Dedifferentiated amniotic fluid mesenchymal stem cell (primary cell): ENCODE measurements around the gene OR56B4.
"Not testable (repeated sequence)": the region's sequence is repeated elsewhere in the genome, so short reads cannot be mapped to it uniquely, and the experiment has no call there.

Experiments
- DNase-seq: peaks from one replicate; pipeline ENCODE4 v3.0.0-alpha.2; 2016; ENCODE audit errors: extremely low spot score

OR56B4 gene, protein sequence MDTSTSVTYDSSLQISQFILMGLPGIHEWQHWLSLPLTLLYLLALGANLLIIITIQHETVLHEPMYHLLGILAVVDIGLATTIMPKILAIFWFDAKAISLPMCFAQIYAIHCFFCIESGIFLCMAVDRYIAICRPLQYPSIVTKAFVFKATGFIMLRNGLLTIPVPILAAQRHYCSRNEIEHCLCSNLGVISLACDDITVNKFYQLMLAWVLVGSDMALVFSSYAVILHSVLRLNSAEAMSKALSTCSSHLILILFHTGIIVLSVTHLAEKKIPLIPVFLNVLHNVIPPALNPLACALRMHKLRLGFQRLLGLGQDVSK

DNA sequence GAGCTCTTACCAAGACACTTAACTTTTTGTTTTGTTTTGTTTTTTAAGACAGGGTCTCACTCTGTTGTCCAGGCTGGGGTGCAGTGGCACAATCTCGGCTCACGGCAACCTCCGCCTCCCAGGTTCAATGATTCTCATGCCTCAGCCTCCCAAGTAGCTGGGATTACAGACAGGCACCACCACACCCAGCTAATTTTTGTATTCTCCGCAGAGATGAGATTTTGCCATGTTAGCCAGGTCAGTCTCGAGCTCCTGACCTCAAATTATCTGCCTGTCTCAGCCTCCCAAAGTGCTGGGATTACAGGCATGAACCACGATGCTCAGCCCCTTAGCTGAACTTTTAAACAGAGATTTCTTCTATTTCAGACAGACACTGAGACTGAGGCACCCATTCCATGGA, at the start of gene OR56B4:
TSS of gene OR56B4 (plus strand) at position 301 of the 400 bp plus-strand sequence. CDS start at position 396, 95 bp downstream.
- not testable (repeated sequence) for DNase-seq

DNA sequence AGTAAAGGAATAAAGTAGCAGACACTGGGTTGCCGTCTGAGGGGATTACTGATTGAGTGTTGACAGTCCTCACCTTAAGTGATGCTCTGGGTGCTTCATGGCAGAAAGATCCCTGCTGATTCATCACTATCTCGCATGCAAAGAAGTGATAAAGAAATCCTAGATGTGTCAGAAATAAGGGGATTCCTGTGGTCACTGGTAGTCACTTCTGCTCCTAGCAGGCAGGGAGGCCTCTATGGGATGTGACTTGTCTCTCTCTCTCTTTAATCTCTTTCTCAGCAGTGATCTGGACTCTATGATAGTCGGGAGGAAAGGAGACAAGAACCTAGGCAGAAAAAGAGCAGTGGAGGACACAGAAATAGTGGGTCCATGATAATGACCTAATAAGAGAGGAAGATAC, 46.0 kb upstream of the OR56B4 start:
- no peak for DNase-seq

DNA sequence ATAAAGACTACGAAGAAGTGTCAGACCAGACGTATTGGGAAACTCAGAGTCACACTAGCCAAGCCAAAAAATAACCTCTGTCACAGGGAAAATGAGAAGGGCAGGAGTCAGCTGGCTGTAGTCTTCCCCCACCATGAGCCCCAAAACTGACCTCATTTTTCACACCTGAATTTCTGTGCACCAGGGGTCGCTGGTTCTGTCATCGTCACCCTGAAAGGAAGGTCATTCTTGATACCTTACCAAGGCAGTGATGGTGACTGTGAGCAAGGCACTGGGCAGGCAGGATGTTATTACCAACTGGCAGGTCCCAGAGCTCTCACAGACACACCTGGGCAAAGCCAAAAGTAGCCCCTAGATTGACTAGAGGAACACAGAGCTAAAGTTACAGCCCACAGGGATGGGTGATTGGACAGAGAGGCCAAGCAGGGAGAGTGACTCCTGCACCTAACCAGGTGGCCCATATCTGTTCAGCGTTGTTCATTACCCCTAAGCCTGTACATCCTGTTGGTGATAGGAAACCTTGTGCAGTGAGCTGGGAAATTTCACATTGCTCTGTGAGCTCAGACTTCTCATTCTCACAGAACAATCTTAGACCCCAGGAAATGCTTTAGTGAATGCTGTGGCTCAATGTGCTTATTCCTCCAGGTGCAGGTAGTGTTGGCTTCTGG, 44.7 kb upstream of the OR56B4 start:
- DNase-seq, result no peak

DNA sequence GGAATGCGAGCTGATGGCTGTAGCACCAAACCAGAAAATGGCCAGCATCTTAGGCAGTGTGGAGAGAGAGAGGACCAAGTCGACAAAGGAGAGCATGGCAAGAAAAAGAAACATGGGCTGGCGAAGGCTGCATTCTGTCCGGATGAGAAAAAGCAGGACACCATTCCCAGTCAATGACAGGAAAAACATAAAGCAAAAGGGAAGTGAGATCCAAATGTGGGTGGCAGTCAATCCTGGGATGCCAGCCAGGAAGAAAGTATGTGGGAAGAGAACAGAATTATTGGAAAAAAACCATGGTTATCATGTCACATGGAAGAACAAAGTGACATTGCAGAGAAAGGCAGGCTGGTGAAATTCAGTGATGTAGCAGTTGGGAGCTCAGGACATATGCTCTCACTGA, 40.0 kb upstream of the OR56B4 start:
- no peak for DNase-seq

DNA sequence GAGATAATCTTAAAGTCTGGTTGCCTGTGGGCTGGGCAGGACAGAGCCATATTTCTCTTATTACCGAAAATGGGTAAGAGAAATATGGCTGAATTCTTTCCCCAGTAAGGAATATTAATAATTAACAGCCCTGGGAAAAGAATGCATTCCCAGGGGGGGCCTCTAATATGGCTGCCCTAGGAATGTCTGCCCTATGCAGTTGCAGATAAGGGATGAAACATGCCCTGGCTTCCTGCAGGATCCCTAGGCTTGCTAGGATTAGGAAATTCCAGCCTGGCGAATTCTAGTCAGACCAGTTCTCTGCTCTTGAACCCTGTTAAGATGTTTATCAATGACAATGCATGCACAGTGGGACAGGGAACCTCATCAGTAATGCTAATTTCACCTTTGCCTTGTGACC, 31.0 kb upstream of the OR56B4 start:
- not testable (repeated sequence) for DNase-seq

DNA sequence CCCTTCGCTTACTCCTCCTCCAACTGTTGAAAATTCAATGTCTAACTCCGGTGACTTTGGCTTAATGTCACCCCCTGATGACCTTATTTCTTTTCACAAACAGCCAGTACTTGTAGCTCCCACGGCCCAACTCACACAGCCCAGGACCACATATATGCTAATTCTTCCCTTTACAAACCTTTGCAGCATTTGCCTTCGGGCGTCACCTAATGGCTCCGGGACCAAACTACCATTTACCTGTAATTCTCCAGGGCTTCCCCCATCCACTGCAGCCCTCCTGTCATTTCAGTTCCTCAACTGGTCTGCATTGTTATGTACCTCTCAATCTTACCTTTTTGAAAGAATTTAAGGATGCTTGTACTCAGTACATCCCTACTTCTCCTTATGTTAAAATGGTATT, 29.8 kb upstream of the OR56B4 start:
- DNase-seq, result no peak

DNA sequence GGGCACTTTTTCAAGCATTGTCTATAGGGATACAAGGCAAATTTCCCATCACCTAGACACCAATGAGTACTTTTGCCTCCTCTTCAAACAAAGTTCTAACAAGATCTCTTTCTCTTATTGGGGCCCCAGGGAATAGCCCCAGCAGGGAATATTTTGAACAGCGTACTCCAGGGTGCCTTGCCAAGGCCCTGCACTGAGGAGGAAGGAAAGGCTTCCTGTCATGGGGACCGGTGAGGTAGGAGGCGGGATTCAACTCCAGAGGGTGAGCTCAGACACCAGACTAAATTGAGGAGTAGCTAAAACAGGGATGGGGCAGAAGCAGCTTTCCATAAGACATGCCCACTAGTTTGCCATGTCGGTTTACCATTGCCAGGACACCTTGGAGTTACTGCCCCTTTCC, 28.0 kb upstream of the OR56B4 start:
- DNase-seq, result no peak

DNA sequence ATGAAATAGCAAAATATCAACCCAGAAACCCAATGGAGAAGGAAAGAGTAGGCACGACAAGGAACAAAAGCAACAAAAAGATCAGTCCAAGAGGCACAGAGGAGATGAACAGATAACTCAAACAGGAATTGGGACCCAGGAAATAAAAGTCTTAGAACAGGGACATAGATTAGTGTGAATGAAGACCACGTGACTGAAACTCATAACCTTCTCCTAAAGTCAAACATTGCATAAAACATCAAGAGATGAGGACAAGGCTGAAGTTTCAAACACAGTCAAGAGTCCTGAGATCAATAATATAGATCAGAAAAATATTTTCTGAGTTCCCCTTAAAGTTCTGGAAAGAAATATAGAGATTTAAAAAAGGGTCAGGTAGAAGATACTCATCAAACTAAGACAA, 24.4 kb upstream of the OR56B4 start:
- DNase-seq, result no peak

DNA sequence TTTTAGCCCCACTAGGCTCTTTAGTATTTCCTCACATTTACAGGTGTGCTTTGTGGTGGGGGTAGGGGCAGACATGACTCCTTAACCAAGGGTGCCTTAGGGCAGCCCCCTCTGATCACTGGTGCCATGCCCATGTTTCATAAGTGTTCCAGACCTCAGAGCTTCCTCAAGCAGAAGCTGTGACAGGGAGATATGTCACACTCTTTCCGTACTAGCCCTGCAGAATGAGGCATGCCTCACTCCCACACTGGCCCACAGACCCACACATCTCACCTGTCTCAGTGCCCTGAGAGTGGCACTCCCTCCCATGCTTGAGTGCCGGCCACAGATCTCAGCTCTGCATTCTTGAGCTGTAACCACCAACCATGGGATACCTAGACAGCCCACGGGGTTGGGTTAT, 22.9 kb upstream of the OR56B4 start:
- no peak for DNase-seq

DNA sequence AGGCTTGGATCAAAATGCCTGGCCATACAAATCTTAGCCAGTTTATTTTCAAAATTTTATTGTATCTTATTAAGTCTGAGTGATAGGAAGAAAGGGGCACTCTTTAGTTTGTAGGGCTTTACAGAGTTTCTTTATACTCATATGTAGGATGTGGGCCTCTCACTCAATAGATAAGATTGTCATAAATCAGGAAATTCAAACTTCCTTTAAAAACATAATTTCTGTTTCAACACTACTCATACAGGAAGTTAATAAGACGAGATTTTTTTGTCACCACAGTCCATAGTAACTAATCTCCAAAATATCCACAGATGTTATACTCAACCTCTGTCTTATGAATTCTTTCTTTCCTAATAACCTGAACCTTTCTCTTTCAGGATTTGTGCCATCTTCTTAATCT, 13.3 kb upstream of the OR56B4 start:
- DNase-seq, result no peak

DNA sequence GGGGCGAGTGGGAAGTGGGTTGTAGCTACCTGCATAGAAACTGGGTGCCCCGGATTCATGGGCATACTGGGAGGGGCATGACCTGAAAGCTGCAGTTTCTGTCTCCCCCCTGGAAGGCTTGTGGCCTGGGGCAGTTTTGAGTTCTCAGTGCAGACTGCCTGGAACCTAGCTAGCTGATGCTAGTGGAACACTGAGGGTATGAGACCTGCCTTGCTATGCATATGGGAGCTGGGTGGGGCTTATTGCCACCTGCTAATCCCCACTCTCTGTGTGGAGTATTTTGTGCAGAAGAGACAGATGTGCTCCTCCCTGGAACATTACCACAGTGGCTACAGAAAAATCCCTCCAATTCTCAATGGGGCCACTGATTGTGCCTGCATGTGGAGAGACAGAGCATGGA, 11.7 kb upstream of the OR56B4 start:
- no peak for DNase-seq

DNA sequence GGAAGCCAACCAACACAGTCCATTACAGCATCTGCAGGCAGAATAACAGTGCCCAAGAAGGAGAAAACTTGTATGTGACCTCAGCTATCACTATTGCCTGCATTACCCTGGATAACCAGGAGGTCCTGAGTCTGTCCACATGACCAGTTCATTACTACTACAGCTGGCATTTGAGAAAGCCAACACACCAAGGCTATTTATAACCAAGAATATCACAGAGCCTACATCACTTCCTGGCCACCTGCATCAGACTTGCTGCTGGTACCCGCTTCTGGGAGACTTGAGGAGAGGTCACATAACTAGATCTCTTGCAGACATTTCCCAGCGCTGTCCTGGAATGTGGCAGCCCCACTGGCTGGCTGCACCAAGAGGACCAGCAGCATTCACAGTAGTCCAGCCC, 11.1 kb upstream of the OR56B4 start:
- no peak for DNase-seq

DNA sequence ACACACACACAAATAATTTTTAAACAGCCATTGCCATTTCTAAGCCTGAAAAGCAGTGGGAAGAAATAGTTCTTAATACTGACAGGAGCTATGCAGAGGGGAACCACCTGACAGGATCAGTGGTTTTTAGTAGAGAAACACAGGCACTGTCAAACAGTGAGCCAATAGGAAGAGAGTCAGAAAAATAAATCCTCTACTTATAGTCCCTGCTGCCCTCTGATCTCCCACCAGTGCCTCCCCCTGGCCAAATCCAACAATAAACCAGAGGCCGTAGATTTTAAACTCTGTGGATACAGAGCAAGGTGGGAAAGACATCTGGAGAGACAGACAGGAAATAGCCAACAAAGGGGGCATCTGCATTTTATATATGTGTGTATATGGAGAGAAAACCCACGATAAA, 7.9 kb upstream of the OR56B4 start:
- DNase-seq, result no peak

DNA sequence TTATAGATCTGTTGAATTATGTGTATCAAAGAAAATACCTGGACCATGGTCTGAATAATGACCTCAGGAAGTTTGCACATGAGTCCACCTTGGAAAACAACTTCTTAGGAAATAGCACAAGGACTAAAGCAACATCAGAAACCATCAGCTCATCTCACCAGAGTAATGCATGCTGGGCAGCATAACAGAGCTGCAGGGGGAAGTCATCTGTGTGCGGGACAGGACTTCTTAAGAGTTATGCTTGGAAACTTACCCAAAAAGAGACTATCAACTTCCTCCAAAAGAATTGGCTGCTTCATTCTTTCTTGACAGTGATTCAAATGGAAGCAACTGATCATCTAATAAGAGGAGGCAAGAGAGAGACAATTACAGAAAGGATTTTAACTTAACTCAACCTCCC, 2.5 kb downstream of the OR56B4 start:
- DNase-seq, result no peak

DNA sequence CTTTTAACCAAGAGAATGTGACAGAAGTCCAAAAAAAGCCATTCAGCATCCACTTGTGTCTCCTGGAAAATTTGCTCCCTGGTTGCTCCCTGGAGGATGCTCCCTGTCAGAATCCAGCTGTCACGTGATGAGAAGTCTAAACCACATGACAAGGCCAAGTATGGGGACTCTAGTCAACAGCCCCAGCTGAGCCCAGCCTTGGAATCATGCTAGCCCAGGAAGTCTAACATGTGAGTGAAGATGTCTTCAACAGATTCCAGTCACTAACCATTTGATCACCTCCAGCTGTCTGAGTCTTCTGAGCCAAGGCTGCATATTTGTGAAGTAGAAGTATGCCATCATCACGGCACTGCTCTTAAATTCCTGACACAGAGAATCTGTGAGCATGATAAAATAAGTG, 4.2 kb downstream of the OR56B4 start:
- no peak for DNase-seq

DNA sequence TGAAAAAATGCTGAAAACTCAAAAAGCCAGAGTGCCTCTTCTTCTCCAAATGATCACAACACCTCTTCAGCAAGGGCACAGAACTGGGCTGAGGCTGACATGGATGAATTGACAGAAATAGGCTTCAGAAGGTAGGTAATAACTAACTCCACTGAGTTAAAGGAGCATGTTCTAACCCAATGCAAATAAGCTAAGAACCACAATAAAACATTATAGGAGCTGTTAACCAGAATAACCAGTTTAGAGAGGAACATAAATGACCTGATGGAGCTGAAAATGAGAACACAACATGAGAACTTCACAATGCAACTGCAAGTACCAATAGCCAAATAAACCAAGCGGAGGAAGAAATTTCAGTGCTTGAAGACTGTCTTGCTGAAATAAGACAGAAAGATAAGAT, 9.2 kb downstream of the OR56B4 start:
- no peak for DNase-seq

DNA sequence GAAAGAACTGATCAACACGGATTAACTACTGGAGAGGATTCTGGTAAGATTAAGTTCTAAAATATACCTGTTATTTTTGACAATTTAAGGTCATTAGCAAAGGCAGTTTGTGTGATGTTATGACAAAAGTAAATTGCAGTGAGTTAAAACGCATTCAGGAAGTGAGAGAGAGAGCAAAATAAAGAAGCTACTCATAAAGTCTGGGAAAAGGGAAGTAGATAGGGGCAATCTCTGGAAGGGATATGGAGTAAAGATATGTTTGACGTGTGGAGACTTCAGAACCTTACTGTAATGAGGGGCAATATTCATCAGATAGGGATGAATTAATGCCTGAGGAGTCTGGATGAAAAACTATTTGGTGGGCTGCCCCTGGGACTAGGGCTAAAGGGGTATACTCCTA, 16.8 kb downstream of the OR56B4 start:
- no peak for DNase-seq

DNA sequence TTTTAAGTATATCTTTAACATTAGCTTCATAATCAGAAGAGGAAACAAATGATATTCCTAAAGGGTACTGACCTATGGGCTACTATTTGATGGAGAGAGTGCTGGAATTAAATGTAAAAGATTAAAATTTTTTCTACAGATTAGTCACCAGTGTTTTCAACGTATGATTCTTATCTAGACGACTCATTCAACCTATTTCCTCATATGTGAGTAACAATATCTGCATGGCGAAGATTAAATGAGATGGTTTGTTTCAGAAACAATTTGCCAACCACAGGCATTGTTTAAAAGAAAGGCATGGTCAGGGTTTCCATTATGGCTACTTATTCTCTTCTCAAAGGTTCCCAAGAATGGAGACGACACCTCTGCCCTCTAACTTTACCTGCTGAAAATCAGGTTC, 20.4 kb downstream of the OR56B4 start:
- no peak for DNase-seq

DNA sequence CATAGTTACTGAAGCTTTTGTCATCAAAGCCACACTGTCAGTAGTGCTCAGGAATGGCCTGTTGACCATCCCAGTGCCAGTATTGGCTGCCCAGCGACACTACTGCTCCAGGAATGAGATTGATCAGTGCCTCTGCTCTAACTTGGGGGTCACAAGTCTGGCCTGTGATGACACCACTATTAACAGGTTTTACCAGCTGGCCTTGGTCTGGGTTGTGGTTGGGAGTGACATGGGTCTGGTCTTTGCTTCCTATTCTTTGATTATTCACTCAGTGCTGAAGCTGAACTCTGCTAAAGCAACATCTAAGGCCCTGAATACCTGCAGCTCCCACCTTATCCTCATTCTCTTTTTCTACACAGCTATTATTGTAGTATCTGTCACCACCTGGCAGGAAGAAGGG, 21.5 kb downstream of the OR56B4 start:
- no peak for DNase-seq

DNA sequence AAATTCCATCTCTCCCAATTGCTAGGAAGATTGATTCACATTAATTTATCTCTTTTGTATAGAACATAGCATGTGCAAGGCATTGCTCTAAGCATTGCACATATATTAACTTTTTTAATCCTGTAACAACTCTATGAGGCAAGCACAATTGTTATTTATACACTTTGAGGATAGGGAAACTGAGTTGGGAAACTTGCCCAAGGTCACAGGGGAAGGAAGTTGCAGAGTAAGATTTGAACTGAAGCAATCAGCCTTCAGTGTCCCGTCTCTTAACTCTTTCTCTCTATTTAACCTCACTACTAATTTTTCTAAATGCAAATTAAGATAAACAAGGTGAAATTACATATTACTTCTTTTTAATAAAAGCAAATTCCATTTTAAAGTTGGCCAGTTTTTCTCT, 22.2 kb downstream of the OR56B4 start:
- DNase-seq, result no peak

DNA sequence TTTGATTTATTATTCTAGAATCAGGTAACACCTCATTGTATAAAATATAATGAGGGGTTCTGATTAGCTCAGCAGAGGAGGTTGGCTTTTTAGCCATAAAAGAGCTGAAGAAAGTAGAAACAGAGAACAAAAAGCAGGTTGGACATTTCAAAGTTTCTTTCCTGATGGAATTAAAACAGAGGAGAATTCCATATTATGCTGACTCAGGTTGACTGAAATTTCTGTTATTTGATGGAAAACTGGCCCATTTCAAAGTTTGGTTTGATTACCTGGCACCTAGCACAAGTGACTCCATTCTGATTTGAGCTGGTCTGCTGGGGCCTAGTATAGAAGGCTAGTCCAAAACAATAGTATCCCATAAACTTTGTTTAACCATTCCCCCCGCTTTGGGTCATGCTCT, 24.9 kb downstream of the OR56B4 start:
- no peak for DNase-seq

DNA sequence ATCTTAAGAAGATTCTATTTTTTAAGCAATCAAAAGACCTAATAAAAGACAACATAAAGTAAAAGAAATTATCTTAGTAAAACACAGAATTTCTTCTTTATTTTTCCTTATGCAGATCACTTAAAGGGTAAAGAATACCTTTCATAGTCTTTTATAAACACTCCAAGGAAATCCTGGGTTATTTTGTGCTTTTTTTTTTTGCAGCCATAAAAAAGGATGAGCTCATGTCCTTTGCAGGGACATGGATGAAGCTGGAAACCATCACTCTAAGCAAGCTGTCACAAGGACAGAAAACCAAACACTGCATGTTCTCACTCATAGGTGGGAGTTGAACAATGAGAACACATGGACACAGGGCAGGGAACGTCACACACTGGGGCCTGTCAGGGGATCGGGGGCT, 28.5 kb downstream of the OR56B4 start:
- DNase-seq, result not testable (repeated sequence)

DNA sequence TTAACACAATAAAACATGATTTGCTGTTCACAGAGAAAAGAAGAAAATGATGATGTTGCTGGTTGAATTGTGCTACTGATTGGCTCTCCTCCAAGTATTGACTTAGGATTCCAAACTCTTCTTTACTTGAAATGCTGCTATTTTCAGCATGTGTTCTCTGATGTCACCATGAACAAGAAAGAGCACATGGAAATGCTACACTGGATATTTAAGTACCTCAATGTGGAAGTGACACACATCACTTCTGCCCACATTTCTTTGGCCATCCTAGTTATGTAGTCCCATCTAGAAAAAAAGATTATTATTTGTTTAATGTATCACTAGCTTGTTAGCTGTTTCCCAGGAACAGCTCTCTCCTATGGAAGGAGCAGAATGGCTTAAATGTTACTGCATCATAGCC, 35.5 kb downstream of the OR56B4 start:
- no peak for DNase-seq

DNA sequence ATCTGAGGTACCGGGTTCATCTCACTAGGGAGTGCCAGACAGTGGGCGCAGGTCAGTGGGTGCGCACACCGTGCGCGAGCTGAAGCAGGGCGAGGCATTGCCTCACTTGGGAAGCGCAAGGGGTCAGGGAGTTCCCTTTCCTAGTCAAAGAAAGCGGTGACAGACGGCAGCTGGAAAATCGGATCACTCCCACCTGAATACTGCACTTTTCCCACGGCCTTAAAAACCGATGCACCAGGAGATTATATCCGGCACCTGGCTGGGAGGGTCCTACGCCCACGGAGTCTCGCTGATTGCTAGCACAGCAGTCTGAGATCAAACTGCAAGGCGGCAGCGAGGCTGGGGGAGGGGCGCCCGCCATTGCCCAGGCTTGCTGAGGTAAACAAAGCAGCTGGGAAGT, 36.3 kb downstream of the OR56B4 start:
- not testable (repeated sequence) for DNase-seq
